Right cardiac atrium (tissue), 5 donors: ENCODE data around the gene HCFC1. TPM values are rescaled to one million over a fixed set of nuclear protein-coding genes. Genes with fewer than 3 reads are reported as not detected.

Source experiments
- ATAC-seq, 2 donors: fragments of 200-7000 bp; cut with Tn5 transposase; one replicate each; pipeline versions ENCODE4 v1.8.0 to v1.9.1; 2020; ENCODE audit warnings: moderate library complexity in 2 of 2, mild to moderate bottlenecking in 1 of 2
- DNase-seq, 3 donors: peaks; one replicate each; pipeline ENCODE4 v3.0.0-alpha.2; 2020
- H3K27ac ChIP-seq: one replicate; pipeline ENCODE4 v1.5.1; 2013; ENCODE audit warnings: mild to moderate bottlenecking, low read length, control low read depth, moderate library complexity
- H3K27me3 ChIP-seq: one replicate; pipeline ENCODE4 v1.6.1; 2013; ENCODE audit not compliant: control insufficient read depth, insufficient read depth
- H3K4me1 ChIP-seq: one replicate; pipeline ENCODE4 v1.6.1; 2013; ENCODE audit warnings: low read length; ENCODE audit not compliant: control insufficient read depth, insufficient read depth
- H3K4me3 ChIP-seq: one replicate; pipeline ENCODE4 v1.5.1; 2013; ENCODE audit warnings: low read length, control low read depth
- H3K9me3 ChIP-seq: one replicate; pipeline ENCODE4 v1.6.1; 2013; ENCODE audit warnings: low read length; ENCODE audit not compliant: control insufficient read depth
- WGBS: extraction: QIAGEN DNeasy Blood & Tissue Kit; methylation state at CpG from one replicate; pipeline ENCODE4 v1.1.7; 2013; 5-methylcytosine and 5-hydroxymethylcytosine counted together
- intact Hi-C, 4 donors: fragments of 100-400 bp; cut with DNase I; formaldehyde crosslinking; loops; one replicate each; pipeline versions ENCODE4 v1.11.0 to v1.14.0; 2022 to 2023
- polyA plus RNA-seq: library from polyadenylated mRNA; stranded (reverse); fragments of 200-250 nt; gene quantifications from one replicate; pipeline ENCODE4 v1.2.3, GENCODE V29; 2013
- total RNA-seq, 4 donors: library from RNA; stranded (reverse); fragmentation: NEBNext Ultra II Directional; extraction: Animal tissue kit (Norgen Biotek cat#: 25700); gene quantifications; one replicate each; pipeline ENCODE4 v1.2.1, GENCODE V29; 2021
- donor health status: healthy with polysubstance abuse.
- donor health status: DM: no; HTN: yes; CAD: no.
- donor health status: DM: no; HTN: no; CAD: no.
- donor health status: DM: no; HTN: yes; CAD: no; lungs with severe emphysema.
- donor health status: DM: yes; HTN: yes; CAD: no.

The HCFC1 gene
- total and polyA plus RNA-seq, 5 donors = 17.3 to 41.4 (median 32.1) TPM

- DNase-seq (no peak), ATAC-seq (no peak)
- intact Hi-C loops = no loop called here
- WGBS = 5% methylated on average over 33 of the region's 33 CpGs
- no peaks in the 10 kb centered on the region for H3K4me1 ChIP-seq
- peak overlapping the region; percentile 84 for H3K4me3 ChIP-seq
- H3K27ac ChIP-seq = no peak overlapping the region
- H3K9me3 ChIP-seq = no peaks in the 10 kb centered on the region
- H3K27me3 ChIP-seq = no peaks in the 10 kb centered on the region
Measured at GRCh38 chrX:153934148-153934761, 37.4 kb downstream of the HCFC1 start.

DNA sequence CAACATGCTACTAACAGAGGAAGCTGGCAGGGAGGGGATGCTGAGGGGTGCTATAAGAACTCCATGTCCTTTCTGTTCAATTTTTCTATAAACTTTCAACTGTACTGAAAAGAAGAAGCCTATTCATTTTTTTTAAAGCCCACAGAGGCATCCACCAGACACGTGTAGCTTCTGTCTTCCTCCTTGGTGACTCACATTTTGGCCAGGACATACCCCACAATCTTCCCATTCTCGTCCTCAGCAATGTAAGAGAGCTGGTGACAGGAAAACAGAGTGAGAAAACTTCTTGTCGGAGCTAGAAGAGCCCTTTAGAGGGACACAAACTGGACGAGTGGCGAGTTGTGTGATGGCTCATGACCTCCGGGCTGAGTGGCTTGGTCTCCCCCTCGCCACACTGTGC, 37.9 kb downstream of the HCFC1 start:
- no peak for ATAC-seq
- DNase-seq = no peak
- Histone ChIP-seq H3K4me3 (peak overlapping the region; percentile 84), H3K9me3 (no peaks in the 10 kb centered on the region), H3K27ac (no peak overlapping the region), H3K4me1 (no peaks in the 10 kb centered on the region), H3K27me3 (no peaks in the 10 kb centered on the region)
- 24% methylated on average over 7 of the region's 7 CpGs for WGBS
- intact Hi-C loops = no loop called here

DNA sequence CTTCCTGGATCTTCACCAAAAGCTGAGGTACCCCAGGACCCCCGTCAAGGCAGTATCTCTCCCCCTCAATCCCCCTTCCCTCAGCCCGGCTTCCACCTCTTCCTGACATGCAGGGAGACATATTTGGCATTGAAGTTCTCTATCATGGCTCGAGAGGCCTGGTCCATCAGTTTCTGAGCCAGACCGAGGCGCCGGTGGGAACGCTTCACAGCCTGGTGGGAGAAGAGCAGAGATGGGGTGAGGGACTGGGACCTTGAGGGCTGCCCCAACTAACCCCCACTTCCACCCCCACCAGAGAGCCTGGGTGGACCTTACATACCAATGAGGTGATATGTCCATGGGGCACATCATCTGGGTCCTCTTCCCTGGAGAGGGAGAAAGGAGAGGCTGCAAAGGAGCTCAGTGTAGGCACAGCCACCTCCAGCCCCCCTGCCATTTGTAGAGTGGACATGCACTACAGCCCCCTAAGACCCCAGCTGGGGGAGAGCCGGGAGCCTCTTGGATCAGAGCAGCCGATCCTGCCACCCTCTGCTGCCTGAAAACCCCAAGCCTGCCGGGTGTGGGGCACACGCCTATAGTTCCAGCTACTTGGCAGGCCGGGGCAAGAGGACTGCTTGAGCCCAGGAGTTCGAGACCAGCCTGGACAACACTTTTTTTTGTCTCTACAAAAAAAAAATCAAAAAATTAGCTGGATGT, 39.2 kb downstream of the HCFC1 start:
- intact Hi-C loops = no loop called here
- WGBS = 90% methylated on average over 13 of the region's 13 CpGs
- ATAC-seq = no peak

GRCh38 chrX:153931748-153932147, 39.9 kb downstream of the HCFC1 start:
- Histone ChIP-seq H3K4me3 (no peak overlapping the region), H3K4me1 (peaks cover 3% of the 10 kb centered on the region), H3K27ac (no peak overlapping the region), H3K9me3 (no peaks in the 10 kb centered on the region), H3K27me3 (no peaks in the 10 kb centered on the region)
- no peak for ATAC-seq
- intact Hi-C loops = no loop called here
- WGBS = 92% methylated on average over 13 of the region's 13 CpGs
- no peak for DNase-seq

More for the DNA sequence above, 39.2 kb downstream of the HCFC1 start:
- H3K27ac ChIP-seq = no peak overlapping the region
- H3K9me3 ChIP-seq = no peaks in the 10 kb centered on the region
- DNase-seq = no peak
- H3K4me3 ChIP-seq = no peak overlapping the region
- no peaks in the 10 kb centered on the region for H3K27me3 ChIP-seq
- H3K4me1 ChIP-seq = no peaks in the 10 kb centered on the region

- 92% methylated on average over 8 of the region's 8 CpGs for WGBS
- Histone ChIP-seq H3K27ac (no peak overlapping the region), H3K4me3 (no peak overlapping the region), H3K27me3 (no peaks in the 10 kb centered on the region), H3K4me1 (peaks cover 3% of the 10 kb centered on the region), H3K9me3 (no peaks in the 10 kb centered on the region)
- peak in 1 of 3 donors; percentile 46 for DNase-seq
- ATAC-seq = no peak
- intact Hi-C loops = no loop called here
Measured at GRCh38 chrX:153931151-153931550, 40.5 kb downstream of the HCFC1 start.

GRCh38 chrX:153930011-153930910, 41.4 kb downstream of the HCFC1 start:
- intact Hi-C loops = no loop called here

GRCh38 chrX:153929576-153929975, 42.0 kb downstream of the HCFC1 start:
- no peaks in the 10 kb centered on the region for H3K9me3 ChIP-seq
- H3K27me3 ChIP-seq = no peaks in the 10 kb centered on the region
- intact Hi-C loops = loop anchor here in 1 of 4 donors (10.0 kb wide), 1 partner anchor 135 kb away; the partner anchor contains the start of genes IDH3G and SSR4
- DNase-seq (peak in 1 of 3 donors; percentile 48), ATAC-seq (no peak)
- H3K4me3 ChIP-seq = no peak overlapping the region
- WGBS = 70% methylated on average over 10 of the region's 10 CpGs
- H3K4me1 ChIP-seq = peaks cover 3% of the 10 kb centered on the region
- no peak overlapping the region for H3K27ac ChIP-seq

More at GRCh38 chrX:153930011-153930910, 41.4 kb downstream of the HCFC1 start:
- 88% methylated on average over 31 of the region's 31 CpGs for WGBS
- peaks cover 3% of the 10 kb centered on the region for H3K4me1 ChIP-seq
- ATAC-seq = no peak
- H3K27me3 ChIP-seq = no peaks in the 10 kb centered on the region
- H3K27ac ChIP-seq = no peak overlapping the region
- DNase-seq = peak in 1 of 3 donors; percentile 55
- no peak overlapping the region for H3K4me3 ChIP-seq
- no peaks in the 10 kb centered on the region for H3K9me3 ChIP-seq

DNA sequence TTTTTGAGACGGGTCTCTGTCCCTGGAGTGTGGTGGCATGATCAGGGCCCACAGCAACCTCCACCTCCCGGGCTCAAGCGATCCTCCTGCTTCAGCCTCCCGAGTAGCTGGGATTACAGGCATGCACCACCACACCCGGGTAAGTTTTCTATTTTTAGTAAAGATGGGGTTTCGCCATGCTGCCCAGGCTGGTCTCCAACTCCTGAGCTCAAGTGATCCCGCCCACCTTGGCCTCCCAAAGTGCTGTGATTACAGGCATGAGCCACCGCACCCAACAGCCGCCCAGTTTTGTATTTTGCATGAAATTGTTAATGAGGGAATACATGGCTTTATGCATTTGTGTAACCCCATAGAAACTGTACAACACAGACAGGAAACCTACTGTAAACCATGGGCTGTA, 42.8 kb downstream of the HCFC1 start:
- intact Hi-C loops = loop anchor here in 1 of 4 donors (10.0 kb wide), 1 partner anchor 134 kb away; the partner anchor contains the start of genes IDH3G and SSR4
- Histone ChIP-seq H3K9me3 (no peaks in the 10 kb centered on the region), H3K27ac (no peak overlapping the region), H3K27me3 (no peaks in the 10 kb centered on the region), H3K4me1 (peaks cover 3% of the 10 kb centered on the region), H3K4me3 (no peak overlapping the region)
- WGBS = 49% methylated on average over 9 of the region's 9 CpGs
- ATAC-seq (no peak), DNase-seq (no peak)

DNA sequence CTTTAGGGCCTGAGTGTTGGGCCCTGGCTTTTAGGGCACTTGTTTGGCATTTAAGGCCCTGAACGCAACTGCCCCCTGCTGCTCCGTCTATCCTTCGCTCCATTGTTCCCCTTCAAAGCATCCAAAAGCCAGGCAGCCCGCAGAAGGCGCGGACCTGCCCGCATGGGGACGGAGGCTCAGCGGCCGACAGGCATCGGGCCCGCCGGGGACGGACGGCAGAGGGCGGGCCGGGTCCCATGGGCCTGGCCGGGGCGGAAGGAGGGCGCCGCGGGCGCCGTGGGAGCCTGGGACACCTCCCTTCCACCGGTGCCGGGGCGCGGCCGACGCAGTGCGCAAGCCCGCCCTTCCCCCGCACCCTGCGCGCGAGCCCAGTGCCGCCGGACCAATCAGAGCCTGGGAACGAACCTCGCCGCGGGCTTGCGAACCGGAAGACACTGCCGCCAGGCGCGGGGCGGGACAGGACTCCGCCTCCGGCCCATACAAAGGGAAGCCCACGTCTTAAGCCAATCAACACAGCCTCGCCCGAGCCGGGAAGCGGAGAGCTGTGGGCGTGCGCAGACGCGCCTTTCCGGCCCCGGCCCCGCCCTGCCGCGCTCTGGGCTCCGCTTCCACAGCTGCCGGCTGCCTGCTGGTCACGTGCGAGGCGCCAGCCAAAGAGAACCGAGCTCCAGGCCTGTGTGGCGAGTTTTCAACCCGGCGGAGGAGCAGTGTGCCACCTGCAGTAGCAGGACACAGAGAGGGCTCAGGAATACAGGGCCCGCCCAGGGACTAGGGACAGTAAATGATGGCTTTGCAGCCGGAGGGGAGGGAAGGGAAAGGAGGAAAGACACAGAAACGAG, 43.5 kb downstream of the HCFC1 start:
- under 1% methylated on average over 63 of the region's 76 CpGs for WGBS
- H3K4me1 ChIP-seq = peaks cover 6% of the 10 kb centered on the region
- H3K9me3 ChIP-seq = no peaks in the 10 kb centered on the region
- peak; percentile 97 to 98 (median 98) for DNase-seq
- H3K27me3 ChIP-seq = no peaks in the 10 kb centered on the region
- intact Hi-C loops = loop anchor here in 1 of 4 donors (10.0 kb wide), 1 partner anchor 133 kb away; the partner anchor contains the start of genes IDH3G and SSR4
- peak overlapping the region; percentile 99 for H3K27ac ChIP-seq
- peak overlapping the region; percentile 50 for H3K4me3 ChIP-seq
- ATAC-seq = peak; percentile 91 to 94

DNA sequence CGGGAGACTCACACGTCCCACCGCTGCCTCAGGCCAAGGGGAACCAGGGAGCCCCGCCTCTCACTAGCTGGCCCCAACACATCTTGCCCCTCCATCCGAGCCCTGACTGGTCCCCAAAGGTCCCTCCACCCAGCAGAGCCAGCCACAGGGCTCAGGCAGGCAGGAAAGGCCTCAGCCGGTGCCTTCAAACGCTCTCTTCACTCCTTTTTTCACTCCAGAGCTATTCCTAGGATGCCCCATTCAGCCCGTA, 44.0 kb downstream of the HCFC1 start:
- intact Hi-C loops = loop anchor here in 1 of 4 donors (10.0 kb wide), 1 partner anchor 133 kb away; the partner anchor contains the start of genes IDH3G and SSR4
- Histone ChIP-seq H3K9me3 (no peaks in the 10 kb centered on the region), H3K4me1 (peaks cover 7% of the 10 kb centered on the region), H3K27ac (peak overlapping the region; percentile 99), H3K4me3 (peak overlapping the region; percentile 50), H3K27me3 (no peaks in the 10 kb centered on the region)
- DNase-seq (no peak), ATAC-seq (peak in 1 of 2 donors; percentile 1)
- WGBS = 0% methylated on average over 8 of the region's 8 CpGs
